Heart left ventricle (tissue), 16 donors: ENCODE measurements around the gene KHDC4. TPM values are rescaled to one million over a fixed set of nuclear protein-coding genes. Genes with fewer than 3 reads are reported as not detected.
A peak's percentile ranks its signal among the peaks of the same experiment; 100 is the strongest.

Experiments used
- ATAC-seq, 4 donors: fragments of 200-7000 bp; cut with Tn5 transposase; one replicate each; pipeline ENCODE4 v1.9.1; 2020 to 2022; ENCODE audit warnings: moderate library complexity in 4 of 4, mild to moderate bottlenecking in 3 of 4, moderate number of reproducible peaks in 1 of 4
- DNase-seq, 5 donors: peaks; one replicate each; pipeline ENCODE4 v3.0.0-alpha.2; 2020
- H3K27ac ChIP-seq, 12 donors: fragments of 200-600 bp; sonication (generic) in 4 of 12; one replicate each; pipeline versions ENCODE4 v1.5.0 to v1.8.0; 2016 to 2022; ENCODE audit warnings: mild to moderate bottlenecking in 2 of 12
- H3K27me3 ChIP-seq, 9 donors: fragments of 200-600 bp; sonication (generic) in 2 of 9; one replicate each; pipeline versions ENCODE4 v1.5.1 to v1.8.0; 2016 to 2022; ENCODE audit warnings: mild to moderate bottlenecking in 3 of 9
- H3K36me3 ChIP-seq, 9 donors: fragments of 200-600 bp; sonication (generic) in 2 of 9; one replicate each; pipeline versions ENCODE4 v1.5.0 to v1.8.0; 2018 to 2022; ENCODE audit warnings: mild to moderate bottlenecking in 2 of 9
- H3K4me1 ChIP-seq, 12 donors: fragments of 200-600 bp; sonication (generic) in 4 of 12; one replicate each; pipeline versions ENCODE4 v1.5.0 to v1.8.0; 2016 to 2022; ENCODE audit warnings: mild to moderate bottlenecking in 3 of 12
- H3K4me3 ChIP-seq, 12 donors: fragments of 200-600 bp; sonication (generic) in 4 of 12; one replicate each; pipeline versions ENCODE4 v1.5.0 to v1.8.0; 2017 to 2022; ENCODE audit warnings: mild to moderate bottlenecking in 9 of 12, moderate library complexity in 4 of 12
- H3K9me3 ChIP-seq, 12 donors: fragments of 200-600 bp; sonication (generic) in 4 of 12; one replicate each; pipeline versions ENCODE4 v1.5.0 to v1.8.0; 2016 to 2022; ENCODE audit warnings: mild to moderate bottlenecking in 1 of 12
- POLR2A ChIP-seq, 2 donors: fragments of 450-650 bp; IDR thresholded peaks; one replicate each; pipeline ENCODE4 v1.6.1; 2017; ENCODE audit warnings: antibody characterized with exemption in 2 of 2, mild to moderate bottlenecking in 2 of 2, moderate library complexity in 2 of 2
- WGBS, 4 donors: extraction: QIAGEN DNeasy Blood & Tissue Kit in 2 of 4; methylation state at CpG; one replicate each; pipeline versions ENCODE4 v1.1.5 to v1.1.7; 2013 to 2018; 5-methylcytosine and 5-hydroxymethylcytosine counted together
- intact Hi-C, 10 donors: fragments of 100-400 bp; cut with DNase I; formaldehyde crosslinking; loops; one replicate each; pipeline versions ENCODE4 v1.11.1 to v1.14.2; 2022
- polyA plus RNA-seq, 2 donors: library from polyadenylated mRNA; stranded (reverse); fragments of 200-250 nt; gene quantifications; one replicate each; pipeline ENCODE4 v1.2.3, GENCODE V29; 2013
- total RNA-seq, 9 donors: library from RNA; depleted of rRNA in 2 of 9; stranded (reverse); fragments of >200 nt in 2 of 9; fragmentation: NEBNext Ultra II Directional in 3 of 9; extraction: Animal tissue kit (Norgen Biotek cat#: 25700) in 3 of 9; gene quantifications; one replicate each; pipeline versions ENCODE4 v1.1.0 to v1.2.4, GENCODE V29; 2016 to 2023
- TF ChIP-seq, protein P1 (sequence below), 12 donors: fragments of 200-600 bp; sonication (generic) in 4 of 12; IDR thresholded peaks; one replicate each; pipeline versions ENCODE4 v1.5.0 to v1.8.0; 2018 to 2022; ENCODE audit warnings: antibody characterized with exemption in 12 of 12, mild to moderate bottlenecking in 5 of 12
- donor health status: ischemic (EF 13 %, LVEDD 7.1; RV severe dilation, severe dysfunction).
- donor health status: healthy with polysubstance abuse.
- donor health status: DM: no; HTN: yes; CAD: no.
- donor health status: DM: no; HTN: no; CAD: no.
- donor health status: ischemic (EF 25% LVEDD 6.9; RV normal size, moderate dysfunction).
- donor health status: ischemic (EF 25% LVEDD 5.7; RV mildly dilated, moderate dysfunction).
- donor health status: healthy.
- donor health status: DM: yes; HTN: yes; CAD: no.
- donor health status: ischemic (EF 35%, LVEDD 5.7; RV mildly dilated, moderate dysfunction).
- donor health status: nonischemic (EF 11% LVEDD 7.7; RV severe dilation, severe dysfunction).
- donor health status: DM: yes; HTN: yes; CAD: no.
- donor health status: PGD.
- donor health status: ischemic (EF 29% LVEDD 5.4; RV normal size, mild dysfunction).
- donor health status: nonischemic (EF 23%, LVEDD 6.1; RV moderate dilation, normal function).

Gene KHDC4
- total and polyA plus RNA-seq, 11 donors, result 16.9 to 28.0 (median 21.8) TPM

- H3K4me1 ChIP-seq, result peaks cover 0 to 22% (median 10%) of the 10 kb centered on the region in 12 donors
- H3K4me3 ChIP-seq, result peak overlapping the region in 8 of 12 donors; percentile 67 to 97 (median 83)
- DNase-seq (no peak), ATAC-seq (peak in 3 of 4 donors; percentile 13 to 39 (median 14))
- H3K27me3 ChIP-seq, result no peaks in the 10 kb centered on the region
- TF ChIP-seq POLR2A (IDR thresholded peaks at IDR 0.05), result no peak
- TF ChIP-seq, protein P1, sequence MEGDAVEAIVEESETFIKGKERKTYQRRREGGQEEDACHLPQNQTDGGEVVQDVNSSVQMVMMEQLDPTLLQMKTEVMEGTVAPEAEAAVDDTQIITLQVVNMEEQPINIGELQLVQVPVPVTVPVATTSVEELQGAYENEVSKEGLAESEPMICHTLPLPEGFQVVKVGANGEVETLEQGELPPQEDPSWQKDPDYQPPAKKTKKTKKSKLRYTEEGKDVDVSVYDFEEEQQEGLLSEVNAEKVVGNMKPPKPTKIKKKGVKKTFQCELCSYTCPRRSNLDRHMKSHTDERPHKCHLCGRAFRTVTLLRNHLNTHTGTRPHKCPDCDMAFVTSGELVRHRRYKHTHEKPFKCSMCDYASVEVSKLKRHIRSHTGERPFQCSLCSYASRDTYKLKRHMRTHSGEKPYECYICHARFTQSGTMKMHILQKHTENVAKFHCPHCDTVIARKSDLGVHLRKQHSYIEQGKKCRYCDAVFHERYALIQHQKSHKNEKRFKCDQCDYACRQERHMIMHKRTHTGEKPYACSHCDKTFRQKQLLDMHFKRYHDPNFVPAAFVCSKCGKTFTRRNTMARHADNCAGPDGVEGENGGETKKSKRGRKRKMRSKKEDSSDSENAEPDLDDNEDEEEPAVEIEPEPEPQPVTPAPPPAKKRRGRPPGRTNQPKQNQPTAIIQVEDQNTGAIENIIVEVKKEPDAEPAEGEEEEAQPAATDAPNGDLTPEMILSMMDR (IDR thresholded peaks at IDR 0.05), result no peak
- peaks cover 3 to 85% (median 81%) of the 10 kb centered on the region in 9 donors for H3K36me3 ChIP-seq
- intact Hi-C loops, result loop anchor here in 6 of 10 donors (2.0 to 10.0 kb wide), 5 partner anchors 48 to 405 kb away; partner anchors contain the start of genes GON4L (in 2 of the 6) and SYT11 (in 1 of the 6)
- 73 to 79% (median 77%) methylated on average over 4 of the region's 4 CpGs for WGBS, 4 donors
- H3K9me3 ChIP-seq, result no peaks in the 10 kb centered on the region
- peak overlapping the region in 10 of 12 donors; percentile 87 to 95 (median 93) for H3K27ac ChIP-seq
Observed at GRCh38 chr1:155909894-155910293, 24.3 kb downstream of the KHDC4 start.

- H3K4me3 ChIP-seq, result no peak overlapping the region
- DNase-seq (no peak), ATAC-seq (no peak)
- H3K36me3 ChIP-seq, result peaks cover 7 to 100% (median 99%) of the 10 kb centered on the region in 9 donors
- WGBS, 4 donors, result 92 to 96% (median 95%) methylated on average over 12 of the region's 12 CpGs
- intact Hi-C loops, result no loop called here
- peaks cover 0 to 4% (median 0%) of the 10 kb centered on the region in 12 donors for H3K4me1 ChIP-seq
- TF ChIP-seq, protein P1 (IDR thresholded peaks at IDR 0.05), result no peak
- no peak for TF ChIP-seq POLR2A (IDR thresholded peaks at IDR 0.05)
- no peak overlapping the region for H3K27ac ChIP-seq
- no peaks in the 10 kb centered on the region for H3K27me3 ChIP-seq
- no peaks in the 10 kb centered on the region for H3K9me3 ChIP-seq
Observed at GRCh38 chr1:155904261-155904660, 30.0 kb downstream of the KHDC4 start.

DNA sequence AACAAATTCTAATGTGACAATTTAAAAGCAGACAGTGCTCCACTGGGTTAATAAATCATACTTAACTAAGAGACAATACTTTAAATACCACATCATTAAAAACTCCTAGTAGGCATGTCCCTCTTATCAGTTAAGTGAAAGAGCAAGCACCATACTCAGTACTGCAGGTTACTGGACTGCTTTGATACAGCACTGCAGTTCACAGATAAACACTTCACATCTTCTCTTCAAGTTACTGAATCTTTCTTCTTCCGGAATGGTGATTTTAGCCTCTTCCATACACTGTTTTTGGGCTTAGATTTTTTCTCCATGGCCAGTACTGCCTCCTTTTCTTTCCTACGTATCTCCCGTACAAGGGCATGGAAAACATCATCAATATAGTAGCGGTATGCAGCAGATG lies 34.1 kb downstream of the KHDC4 start:
- Histone ChIP-seq H3K4me3 (no peak overlapping the region), H3K27me3 (no peaks in the 10 kb centered on the region), H3K9me3 (no peaks in the 10 kb centered on the region), H3K4me1 (peaks cover 0 to 6% (median 0%) of the 10 kb centered on the region in 12 donors), H3K27ac (no peak overlapping the region), H3K36me3 (peaks cover 6 to 99% (median 91%) of the 10 kb centered on the region in 9 donors)
- TF ChIP-seq POLR2A (IDR thresholded peaks at IDR 0.05), result no peak
- TF ChIP-seq, protein P1 (IDR thresholded peaks at IDR 0.05), result no peak
- no peak for ATAC-seq
- DNase-seq, result no peak
- 85 to 87% (median 86%) methylated on average over 4 of the region's 4 CpGs for WGBS, 4 donors
- intact Hi-C loops, result no loop called here

DNA sequence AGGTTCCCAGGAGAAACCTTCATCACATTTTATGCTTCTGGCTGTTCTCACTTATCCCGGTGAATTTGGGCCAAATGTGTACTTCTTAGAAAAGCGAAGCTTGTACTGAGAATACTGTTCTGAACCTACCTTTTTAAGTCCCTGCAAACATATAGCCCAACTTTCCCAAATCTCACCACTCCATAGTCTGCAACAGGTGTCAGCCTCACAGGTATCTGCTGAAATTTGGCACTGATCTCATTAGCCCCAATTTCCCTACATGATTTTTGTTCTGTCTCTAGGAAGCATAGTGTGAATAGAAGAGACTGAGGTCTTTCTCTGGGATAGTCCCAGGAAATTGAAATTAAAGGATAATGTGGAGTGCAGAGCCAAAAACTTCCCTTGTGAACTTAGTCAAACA lies 34.5 kb downstream of the KHDC4 start:
- peaks cover 4 to 94% (median 87%) of the 10 kb centered on the region in 9 donors for H3K36me3 ChIP-seq
- H3K27ac ChIP-seq, result no peak overlapping the region
- no peak overlapping the region for H3K4me3 ChIP-seq
- no peaks in the 10 kb centered on the region for H3K9me3 ChIP-seq
- intact Hi-C loops, result loop anchor here in 1 of 10 donors (10.0 kb wide), 1 partner anchor 95 kb away; no protein-coding TSS in a partner anchor
- no peak for ATAC-seq
- no peaks in the 10 kb centered on the region for H3K27me3 ChIP-seq
- peaks cover 0 to 6% (median 0%) of the 10 kb centered on the region in 12 donors for H3K4me1 ChIP-seq
- TF ChIP-seq POLR2A (IDR thresholded peaks at IDR 0.05), result no peak
- TF ChIP-seq, protein P1 (IDR thresholded peaks at IDR 0.05), result no peak
- DNase-seq, result no peak
- WGBS, 4 donors, result 96 to 99% (median 97%) methylated on average over 2 of the region's 2 CpGs
